ENCODE measurements around the gene CASP3.

DNA sequence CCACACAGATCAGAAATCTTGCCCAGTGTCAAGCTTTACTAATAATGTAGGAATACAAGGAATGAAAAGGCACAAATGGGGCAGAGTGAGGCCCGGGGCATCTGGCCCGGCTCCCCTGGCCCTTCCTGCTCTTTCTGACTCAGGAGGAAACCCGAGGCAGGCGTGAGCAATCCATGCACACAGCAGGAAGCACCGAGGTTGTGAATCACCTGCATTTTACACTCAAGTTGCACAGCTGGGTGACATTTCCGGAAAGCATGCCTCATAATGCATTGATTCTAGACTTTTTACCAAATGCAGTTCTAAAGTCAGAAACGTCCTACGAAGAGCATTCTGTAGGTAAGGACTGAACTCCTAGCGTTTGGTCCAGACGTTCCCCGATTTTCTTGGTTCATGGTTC lies 39.2 kb upstream of the CASP3 start:
- TF ChIP-seq TAF1 (IDR thresholded peaks at IDR 0.05; ENCODE audit: low read depth), result no peak; the same call in 1 of the 2 replicates
- no peak for TF ChIP-seq RAD21 (IDR thresholded peaks at IDR 0.05; ENCODE audit: low read depth)
- 0 out of 2 replicates have a peak, but pooled peaks have one; percentile 13 for TF ChIP-seq CREB1 (IDR thresholded peaks at IDR 0.05; ENCODE audit: low read depth)
- TF ChIP-seq ZBTB7A (IDR thresholded peaks at IDR 0.05; ENCODE audit: low read depth), result no peak
- TF ChIP-seq, protein P1, sequence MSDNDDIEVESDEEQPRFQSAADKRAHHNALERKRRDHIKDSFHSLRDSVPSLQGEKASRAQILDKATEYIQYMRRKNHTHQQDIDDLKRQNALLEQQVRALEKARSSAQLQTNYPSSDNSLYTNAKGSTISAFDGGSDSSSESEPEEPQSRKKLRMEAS (IDR thresholded peaks at IDR 0.05), result peak; percentile 64; the same call in 1 of the 2 replicates
- TF ChIP-seq CEBPB (IDR thresholded peaks at IDR 0.05), result no peak
- TF ChIP-seq, protein P2, sequence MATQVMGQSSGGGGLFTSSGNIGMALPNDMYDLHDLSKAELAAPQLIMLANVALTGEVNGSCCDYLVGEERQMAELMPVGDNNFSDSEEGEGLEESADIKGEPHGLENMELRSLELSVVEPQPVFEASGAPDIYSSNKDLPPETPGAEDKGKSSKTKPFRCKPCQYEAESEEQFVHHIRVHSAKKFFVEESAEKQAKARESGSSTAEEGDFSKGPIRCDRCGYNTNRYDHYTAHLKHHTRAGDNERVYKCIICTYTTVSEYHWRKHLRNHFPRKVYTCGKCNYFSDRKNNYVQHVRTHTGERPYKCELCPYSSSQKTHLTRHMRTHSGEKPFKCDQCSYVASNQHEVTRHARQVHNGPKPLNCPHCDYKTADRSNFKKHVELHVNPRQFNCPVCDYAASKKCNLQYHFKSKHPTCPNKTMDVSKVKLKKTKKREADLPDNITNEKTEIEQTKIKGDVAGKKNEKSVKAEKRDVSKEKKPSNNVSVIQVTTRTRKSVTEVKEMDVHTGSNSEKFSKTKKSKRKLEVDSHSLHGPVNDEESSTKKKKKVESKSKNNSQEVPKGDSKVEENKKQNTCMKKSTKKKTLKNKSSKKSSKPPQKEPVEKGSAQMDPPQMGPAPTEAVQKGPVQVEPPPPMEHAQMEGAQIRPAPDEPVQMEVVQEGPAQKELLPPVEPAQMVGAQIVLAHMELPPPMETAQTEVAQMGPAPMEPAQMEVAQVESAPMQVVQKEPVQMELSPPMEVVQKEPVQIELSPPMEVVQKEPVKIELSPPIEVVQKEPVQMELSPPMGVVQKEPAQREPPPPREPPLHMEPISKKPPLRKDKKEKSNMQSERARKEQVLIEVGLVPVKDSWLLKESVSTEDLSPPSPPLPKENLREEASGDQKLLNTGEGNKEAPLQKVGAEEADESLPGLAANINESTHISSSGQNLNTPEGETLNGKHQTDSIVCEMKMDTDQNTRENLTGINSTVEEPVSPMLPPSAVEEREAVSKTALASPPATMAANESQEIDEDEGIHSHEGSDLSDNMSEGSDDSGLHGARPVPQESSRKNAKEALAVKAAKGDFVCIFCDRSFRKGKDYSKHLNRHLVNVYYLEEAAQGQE (IDR thresholded peaks at IDR 0.05; ENCODE audit: low read depth), result no peak
- TF ChIP-seq EP300 (IDR thresholded peaks at IDR 0.05; ENCODE audit: borderline replicate concordance), result peak; percentile 51; the same call in 1 of the 2 replicates
- TF ChIP-seq NFIC (IDR thresholded peaks at IDR 0.05), result 0 out of 2 replicates have a peak, but pooled peaks have one; percentile 20
- peak; percentile 75 for TF ChIP-seq TEAD4 (IDR thresholded peaks at IDR 0.05)
- TF ChIP-seq EGR1 (IDR thresholded peaks at IDR 0.05), result no peak
- TF ChIP-seq, protein P3, sequence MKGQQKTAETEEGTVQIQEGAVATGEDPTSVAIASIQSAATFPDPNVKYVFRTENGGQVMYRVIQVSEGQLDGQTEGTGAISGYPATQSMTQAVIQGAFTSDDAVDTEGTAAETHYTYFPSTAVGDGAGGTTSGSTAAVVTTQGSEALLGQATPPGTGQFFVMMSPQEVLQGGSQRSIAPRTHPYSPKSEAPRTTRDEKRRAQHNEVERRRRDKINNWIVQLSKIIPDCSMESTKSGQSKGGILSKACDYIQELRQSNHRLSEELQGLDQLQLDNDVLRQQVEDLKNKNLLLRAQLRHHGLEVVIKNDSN (IDR thresholded peaks at IDR 0.05), result no peak
- TF ChIP-seq TCF12 (IDR thresholded peaks at IDR 0.05; ENCODE audit: low read depth), result peak; percentile 75
- TF ChIP-seq FOXM1 (IDR thresholded peaks at IDR 0.05; ENCODE audit: borderline replicate concordance, low read depth), result no peak
